ENCODE results near the gene OR4C11. TPM values are rescaled to one million over a fixed set of nuclear protein-coding genes. Genes with fewer than 3 reads are reported as not detected.

The OR4C11 gene
- total RNA-seq, 1 donor from 2014 or later: not detected

DNA sequence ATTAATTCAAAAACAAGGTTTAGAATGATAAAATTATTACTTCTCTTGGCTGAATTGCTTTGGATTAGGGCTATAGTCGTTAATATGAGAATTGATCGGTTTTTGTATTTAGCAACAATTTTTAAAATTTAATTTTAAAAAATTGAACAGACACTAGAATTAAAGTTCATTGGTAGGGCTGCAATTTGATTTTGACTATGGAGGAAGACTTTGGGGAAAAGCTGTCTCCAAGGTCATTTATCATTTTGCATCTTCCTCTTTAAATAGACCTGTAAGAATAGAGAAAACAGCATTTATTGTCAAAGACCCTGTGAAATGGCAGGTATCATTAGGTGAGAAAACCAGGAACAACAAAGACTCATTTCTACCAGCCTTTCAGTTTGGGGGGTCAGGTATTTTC, 40.6 kb upstream of the OR4C11 start, which contains the start of gene OR4S2:
Gene OR4S2, plus strand, starts transcription at position 301 of the 400 bp plus-strand sequence. CDS start 2,577 bp downstream, outside the sequence.
- TF ChIP-seq, protein P1, sequence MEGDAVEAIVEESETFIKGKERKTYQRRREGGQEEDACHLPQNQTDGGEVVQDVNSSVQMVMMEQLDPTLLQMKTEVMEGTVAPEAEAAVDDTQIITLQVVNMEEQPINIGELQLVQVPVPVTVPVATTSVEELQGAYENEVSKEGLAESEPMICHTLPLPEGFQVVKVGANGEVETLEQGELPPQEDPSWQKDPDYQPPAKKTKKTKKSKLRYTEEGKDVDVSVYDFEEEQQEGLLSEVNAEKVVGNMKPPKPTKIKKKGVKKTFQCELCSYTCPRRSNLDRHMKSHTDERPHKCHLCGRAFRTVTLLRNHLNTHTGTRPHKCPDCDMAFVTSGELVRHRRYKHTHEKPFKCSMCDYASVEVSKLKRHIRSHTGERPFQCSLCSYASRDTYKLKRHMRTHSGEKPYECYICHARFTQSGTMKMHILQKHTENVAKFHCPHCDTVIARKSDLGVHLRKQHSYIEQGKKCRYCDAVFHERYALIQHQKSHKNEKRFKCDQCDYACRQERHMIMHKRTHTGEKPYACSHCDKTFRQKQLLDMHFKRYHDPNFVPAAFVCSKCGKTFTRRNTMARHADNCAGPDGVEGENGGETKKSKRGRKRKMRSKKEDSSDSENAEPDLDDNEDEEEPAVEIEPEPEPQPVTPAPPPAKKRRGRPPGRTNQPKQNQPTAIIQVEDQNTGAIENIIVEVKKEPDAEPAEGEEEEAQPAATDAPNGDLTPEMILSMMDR (IDR thresholded peaks at IDR 0.05; ENCODE audit: insufficient read depth, low read depth, low read length): no peak
- no peak for TF ChIP-seq EZH2 (IDR thresholded peaks at IDR 0.05; ENCODE audit: insufficient read depth, low read length)
- no peak for FAIRE-seq

DNA sequence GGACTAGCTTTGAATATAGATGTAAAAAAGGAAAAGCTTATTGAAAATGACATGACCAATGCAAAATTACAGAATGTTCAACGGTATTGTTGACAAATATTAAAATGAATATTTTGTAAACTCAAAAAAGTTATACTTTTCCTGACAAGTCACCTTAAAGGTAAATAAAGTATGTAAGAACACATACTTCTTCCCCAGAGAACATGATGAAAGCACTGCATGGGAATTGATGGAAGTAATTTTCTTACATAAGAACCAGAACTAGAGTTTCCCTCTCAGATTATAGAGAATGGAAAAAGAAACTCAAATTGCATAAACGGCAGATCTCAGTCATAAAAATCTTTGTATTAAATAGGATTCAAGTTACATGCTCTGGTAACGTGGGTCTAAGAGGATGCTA, 27.4 kb upstream of the OR4C11 start, which contains the start of gene OR4P4:
Gene OR4P4, plus strand, starts transcription at position 301 of the 400 bp plus-strand sequence.
- H2AFZ ChIP-seq (ENCODE audit: low read depth, low read length): no peak within 1 kb of the TSS
- no peak for FAIRE-seq
- H3K9me3 ChIP-seq (ENCODE audit: insufficient read depth, low read depth, low read length): peaks cover 5% of the 10 kb centered on the region
- no peaks in the 10 kb centered on the region for H3K36me3 ChIP-seq (ENCODE audit: insufficient read depth, low read length)
- no peak for DNase-seq (ENCODE audit: low read depth)
- H3K4me1 ChIP-seq (ENCODE audit: insufficient read depth, low read length): no peaks in the 10 kb centered on the region
- no peak within 1 kb of the TSS for H3K27ac ChIP-seq (ENCODE audit: low read depth, low read length)
- H3K27me3 ChIP-seq (ENCODE audit: insufficient read depth, low read length): no peaks in the 10 kb centered on the region
- Mint-ChIP-seq H3K4me1 (ENCODE audit: low read depth, unreplicated experiment) (no peaks in the 10 kb centered on the region), H3K36me3 (ENCODE audit: low read depth, unreplicated experiment) (no peaks in the 10 kb centered on the region), H3K9me3 (ENCODE audit: unreplicated experiment) (peaks cover 3% of the 10 kb centered on the region), H3K4me3 (ENCODE audit: unreplicated experiment) (no peak within 1 kb of the TSS), H3K27me3 (ENCODE audit: low read depth, unreplicated experiment) (no peaks in the 10 kb centered on the region), H3K27ac (ENCODE audit: unreplicated experiment) (no peak within 1 kb of the TSS)
- no peak within 1 kb of the TSS for H3K4me2 ChIP-seq (ENCODE audit: low read length)
- no peak for TF ChIP-seq EZH2 (IDR thresholded peaks at IDR 0.05; ENCODE audit: insufficient read depth, low read length)
- TF ChIP-seq, protein P1 (IDR thresholded peaks at IDR 0.05; ENCODE audit: insufficient read depth, low read depth, low read length): no peak
- H3K4me3 ChIP-seq (ENCODE audit: insufficient read depth, low read depth, low read length): no peak within 1 kb of the TSS
- no peak within 1 kb of the TSS for H3K9ac ChIP-seq (ENCODE audit: low read length)
- no peaks in the 10 kb centered on the region for H4K20me1 ChIP-seq (ENCODE audit: insufficient read depth, low read length)
- H3K79me2 ChIP-seq (ENCODE audit: insufficient read depth, low read length): no peaks in the 10 kb centered on the region

More for the DNA sequence above, 40.6 kb upstream of the OR4C11 start, which contains the start of gene OR4S2:
- Histone ChIP-seq H3K4me2 (ENCODE audit: low read length) (no peak within 1 kb of the TSS), H3K36me3 (ENCODE audit: insufficient read depth, low read length) (no peaks in the 10 kb centered on the region), H3K9ac (ENCODE audit: low read length) (no peak within 1 kb of the TSS), H3K9me3 (ENCODE audit: insufficient read depth, low read depth, low read length) (peaks cover 10% of the 10 kb centered on the region), H3K4me3 (ENCODE audit: insufficient read depth, low read depth, low read length) (no peak within 1 kb of the TSS), H3K27ac (ENCODE audit: low read depth, low read length) (no peak within 1 kb of the TSS), H3K4me1 (ENCODE audit: insufficient read depth, low read length) (no peaks in the 10 kb centered on the region), H2AFZ (ENCODE audit: low read depth, low read length) (no peak within 1 kb of the TSS), H3K79me2 (ENCODE audit: insufficient read depth, low read length) (no peaks in the 10 kb centered on the region), H4K20me1 (ENCODE audit: insufficient read depth, low read length) (no peaks in the 10 kb centered on the region), H3K27me3 (ENCODE audit: insufficient read depth, low read length) (no peaks in the 10 kb centered on the region)
- no peaks in the 10 kb centered on the region for H3K9me3 Mint-ChIP-seq (ENCODE audit: unreplicated experiment)
- DNase-seq (ENCODE audit: low read depth): no peak
- H3K27ac Mint-ChIP-seq (ENCODE audit: unreplicated experiment): no peak within 1 kb of the TSS
- no peaks in the 10 kb centered on the region for H3K27me3 Mint-ChIP-seq (ENCODE audit: low read depth, unreplicated experiment)
- H3K4me1 Mint-ChIP-seq (ENCODE audit: low read depth, unreplicated experiment): no peaks in the 10 kb centered on the region
- no peaks in the 10 kb centered on the region for H3K36me3 Mint-ChIP-seq (ENCODE audit: low read depth, unreplicated experiment)
- no peak within 1 kb of the TSS for H3K4me3 Mint-ChIP-seq (ENCODE audit: unreplicated experiment)

DNA sequence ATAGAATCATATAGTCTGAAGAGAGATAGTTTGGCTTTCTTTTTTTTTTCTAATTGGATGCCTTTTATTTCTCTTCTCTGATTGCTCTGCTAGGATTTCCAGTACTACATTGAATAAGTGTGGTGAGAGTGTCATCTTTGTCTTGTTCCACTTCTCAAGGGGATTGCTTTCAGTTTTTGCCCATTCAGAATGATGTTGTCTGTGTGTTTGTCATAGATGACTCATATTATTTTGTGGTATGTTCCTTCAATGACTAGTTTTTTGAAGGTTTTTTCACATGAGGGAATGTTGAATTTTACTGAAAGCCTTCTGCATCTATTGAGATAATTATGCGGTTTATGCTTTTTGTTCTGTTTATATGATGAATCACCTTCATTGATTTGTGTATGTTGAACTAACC, 17.1 kb upstream of the OR4C11 start:
- H3K27ac ChIP-seq (ENCODE audit: low read depth, low read length): no peak overlapping the region
- Mint-ChIP-seq H3K27ac (ENCODE audit: unreplicated experiment) (no peak overlapping the region), H3K4me1 (ENCODE audit: low read depth, unreplicated experiment) (no peaks in the 10 kb centered on the region), H3K9me3 (ENCODE audit: unreplicated experiment) (peaks cover 3% of the 10 kb centered on the region), H3K4me3 (ENCODE audit: unreplicated experiment) (no peak overlapping the region), H3K27me3 (ENCODE audit: low read depth, unreplicated experiment) (no peaks in the 10 kb centered on the region), H3K36me3 (ENCODE audit: low read depth, unreplicated experiment) (no peaks in the 10 kb centered on the region)
- H3K9me3 ChIP-seq (ENCODE audit: insufficient read depth, low read depth, low read length): peaks cover 2% of the 10 kb centered on the region
- H3K4me3 ChIP-seq (ENCODE audit: insufficient read depth, low read depth, low read length): no peak overlapping the region
- H3K4me1 ChIP-seq (ENCODE audit: insufficient read depth, low read length): no peaks in the 10 kb centered on the region
- no peak overlapping the region for H2AFZ ChIP-seq (ENCODE audit: low read depth, low read length)
- H4K20me1 ChIP-seq (ENCODE audit: insufficient read depth, low read length): no peaks in the 10 kb centered on the region
- FAIRE-seq (no peak), DNase-seq (ENCODE audit: low read depth) (no peak)
- no peak for TF ChIP-seq EZH2 (IDR thresholded peaks at IDR 0.05; ENCODE audit: insufficient read depth, low read length)
- TF ChIP-seq, protein P1 (IDR thresholded peaks at IDR 0.05; ENCODE audit: insufficient read depth, low read depth, low read length): no peak
- H3K36me3 ChIP-seq (ENCODE audit: insufficient read depth, low read length): no peaks in the 10 kb centered on the region
- H3K9ac ChIP-seq (ENCODE audit: low read length): no peak overlapping the region
- no peaks in the 10 kb centered on the region for H3K79me2 ChIP-seq (ENCODE audit: insufficient read depth, low read length)
- no peaks in the 10 kb centered on the region for H3K27me3 ChIP-seq (ENCODE audit: insufficient read depth, low read length)
- H3K4me2 ChIP-seq (ENCODE audit: low read length): no peak overlapping the region

All from astrocyte (in vitro differentiated cells and primary cell).